Neural progenitor cell (in vitro differentiated cells): ENCODE measurements around the gene CD164.

Experiments used
- CTCF ChIP-seq: fragments of 200-600 bp; sonication (generic); IDR thresholded peaks from 2 replicates; pipeline ENCODE4 v1.5.1; 2017; ENCODE audit warnings: antibody characterized with exemption, mild to moderate bottlenecking
- EZH2 ChIP-seq: fragments of 200-600 bp; sonication (generic); IDR thresholded peaks from 2 replicates; pipeline ENCODE4 v1.6.1; 2017; ENCODE audit warnings: antibody characterized with exemption, mild to moderate bottlenecking, moderate library complexity
- EZH2phosphoT487 ChIP-seq: fragments of 200-600 bp; sonication (generic); IDR thresholded peaks from 2 replicates; pipeline ENCODE4 v1.6.1; 2017; ENCODE audit warnings: antibody characterized with exemption

- TF ChIP-seq CTCF (no peak), EZH2phosphoT487 (no peak), EZH2 (no peak)
Observed at GRCh38 chr6:109379711-109380110, 2.6 kb downstream of the CD164 start.
